Nephron progenitor cell (in vitro differentiated cells): ENCODE results near the gene ZMYND15.

Experiments
- DNase-seq: peaks from one replicate; pipeline ENCODE4 v3.0.0; 2021
- H3K27ac Mint-ChIP-seq: 2 replicates; pipeline ENCODE4 v1.8.0; 2021; ENCODE audit warnings: mild to moderate bottlenecking, moderate library complexity, mixed read lengths
- H3K27me3 Mint-ChIP-seq: 2 replicates; pipeline ENCODE4 v1.8.0; 2021; ENCODE audit warnings: mild to moderate bottlenecking, low read depth, mixed read lengths; ENCODE audit not compliant: poor library complexity
- H3K36me3 Mint-ChIP-seq: 2 replicates; pipeline ENCODE4 v1.8.0; 2021; ENCODE audit warnings: low read depth, mixed read lengths
- H3K4me1 Mint-ChIP-seq: 2 replicates; pipeline ENCODE4 v1.8.0; 2021; ENCODE audit warnings: mixed read lengths
- H3K4me3 Mint-ChIP-seq: 2 replicates; pipeline ENCODE4 v1.8.0; 2021; ENCODE audit warnings: mild to moderate bottlenecking, moderate library complexity, mixed read lengths
- H3K9me3 Mint-ChIP-seq: 2 replicates; pipeline ENCODE4 v1.8.0; 2021; ENCODE audit warnings: mild to moderate bottlenecking, moderate library complexity, mixed read lengths
- CTCF ChIP-seq: fragments of 200-600 bp; sonication (generic); IDR thresholded peaks from 2 replicates; pipeline ENCODE4 v1.5.0; 2021; ENCODE audit warnings: antibody characterized with exemption

ZMYND15 gene

DNA sequence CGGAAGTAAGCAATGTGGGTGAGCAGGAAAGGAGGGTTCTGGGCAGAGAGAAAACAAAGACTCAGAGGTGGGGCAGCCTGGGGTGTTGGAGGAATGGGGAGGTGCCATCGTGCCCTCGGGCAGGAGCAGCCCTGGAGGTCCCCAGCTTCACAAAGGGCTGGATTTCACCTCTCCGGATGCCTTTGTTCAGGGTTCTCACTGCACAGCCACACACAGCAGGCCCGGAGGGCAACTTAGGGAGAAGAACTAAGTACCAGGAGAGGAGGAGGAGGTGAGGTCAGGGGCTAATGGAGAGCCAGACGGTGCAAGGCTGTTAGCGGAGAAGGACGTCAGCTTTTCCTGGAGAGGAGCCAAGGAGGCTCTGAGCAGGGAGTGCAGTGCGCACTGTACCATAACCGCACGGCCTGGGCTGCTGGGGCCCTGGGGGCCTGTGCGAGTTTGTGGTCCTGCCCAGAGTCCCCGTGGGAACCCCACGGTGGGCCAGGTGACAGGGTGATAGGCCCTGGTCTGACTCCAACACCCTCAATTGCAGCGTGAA, 19.9 kb upstream of the ZMYND15 start:
- no peak for DNase-seq
- H3K4me1 Mint-ChIP-seq, result peaks cover 13% of the 10 kb centered on the region
- H3K4me3 Mint-ChIP-seq, result no peak overlapping the region
- peak overlapping the region; percentile 78 for H3K27ac Mint-ChIP-seq
- no peaks in the 10 kb centered on the region for H3K27me3 Mint-ChIP-seq
- H3K9me3 Mint-ChIP-seq, result no peaks in the 10 kb centered on the region
- no peak for TF ChIP-seq CTCF
- peaks cover 26% of the 10 kb centered on the region for H3K36me3 Mint-ChIP-seq

- Mint-ChIP-seq H3K4me1 (peaks cover 13% of the 10 kb centered on the region), H3K36me3 (peaks cover 26% of the 10 kb centered on the region), H3K27ac (peak overlapping the region; percentile 77), H3K27me3 (peaks cover 4% of the 10 kb centered on the region), H3K9me3 (peaks cover 3% of the 10 kb centered on the region), H3K4me3 (no peak overlapping the region)
- no peak for TF ChIP-seq CTCF
- no peak for DNase-seq
These were observed 18.8 kb upstream of the ZMYND15 start for GRCh38 chr17:4720787-4721186.

DNA sequence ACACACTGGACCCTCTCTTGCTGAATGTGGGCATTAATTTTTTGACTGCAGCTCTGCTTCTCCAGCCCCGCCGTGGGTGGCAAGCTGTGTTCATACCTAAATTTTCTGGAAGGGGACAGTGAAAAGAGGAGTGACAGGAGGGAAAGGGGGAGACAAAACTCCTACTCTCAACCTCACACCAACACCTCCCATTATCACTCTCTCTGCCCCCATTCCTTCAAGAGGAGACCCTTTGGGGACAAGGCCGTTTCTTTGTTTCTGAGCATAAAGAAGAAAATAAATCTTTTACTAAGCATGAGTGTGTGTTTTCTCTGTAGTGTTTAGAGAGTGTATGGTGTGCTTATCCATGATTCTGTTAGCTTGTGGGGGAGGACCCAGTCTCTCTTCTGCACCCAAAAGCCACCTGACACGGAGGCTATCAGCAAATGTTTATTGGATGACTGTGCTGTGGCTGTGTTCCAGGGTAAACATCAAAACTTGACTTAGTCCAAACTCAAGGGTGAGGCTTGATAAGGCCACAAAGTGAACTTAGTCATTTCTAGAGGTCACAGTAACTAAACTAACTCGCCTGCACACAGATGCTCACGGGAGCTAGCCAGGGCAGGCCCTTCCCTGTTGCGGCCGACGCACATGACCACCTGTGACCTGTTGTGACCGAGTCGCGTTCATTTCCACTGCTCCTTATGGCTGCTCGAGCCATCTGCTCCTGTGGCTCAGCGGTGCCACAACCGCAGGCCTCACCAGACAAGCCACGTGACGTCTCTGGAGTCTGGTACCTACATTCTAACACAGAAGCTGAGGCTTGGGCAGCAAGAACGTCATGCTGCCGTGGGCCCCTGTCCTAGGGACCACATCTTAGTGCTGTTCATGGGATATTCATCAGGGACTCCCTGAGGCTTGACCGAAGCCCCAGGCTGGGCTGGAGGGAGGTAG, 18.2 kb upstream of the ZMYND15 start:
- no peak overlapping the region for H3K4me3 Mint-ChIP-seq
- peaks cover 26% of the 10 kb centered on the region for H3K36me3 Mint-ChIP-seq
- no peak for TF ChIP-seq CTCF
- peaks cover 13% of the 10 kb centered on the region for H3K4me1 Mint-ChIP-seq
- peaks cover 5% of the 10 kb centered on the region for H3K9me3 Mint-ChIP-seq
- DNase-seq, result no peak
- peak overlapping the region; percentile 77 for H3K27ac Mint-ChIP-seq
- peaks cover 10% of the 10 kb centered on the region for H3K27me3 Mint-ChIP-seq

DNA sequence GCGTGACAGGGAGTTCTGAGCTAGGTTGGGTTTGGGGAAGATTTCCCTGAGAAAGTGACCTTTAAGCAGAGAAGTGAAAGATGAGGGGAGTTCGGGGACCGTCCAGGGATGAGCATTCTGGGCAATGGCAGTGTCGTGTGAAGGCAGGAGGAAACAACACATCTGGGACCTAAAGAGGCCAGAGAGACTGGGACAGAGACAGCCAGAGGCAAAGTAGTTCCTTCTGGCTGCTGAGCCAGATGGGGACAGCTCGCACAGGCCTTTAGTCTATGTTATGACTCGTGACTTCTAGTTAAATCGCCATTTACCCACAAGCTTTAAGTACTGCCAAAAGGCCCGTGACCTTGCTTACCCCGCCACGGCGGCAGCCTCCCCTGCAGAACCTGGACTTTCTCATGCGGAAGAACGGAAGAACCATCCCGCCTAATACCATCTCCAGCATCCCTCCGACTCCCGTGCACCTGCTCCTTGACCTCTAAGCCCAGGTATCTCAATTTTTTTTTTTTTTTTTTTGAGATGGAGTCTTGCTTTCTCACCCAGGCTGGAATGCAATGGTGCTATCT, 16.9 kb upstream of the ZMYND15 start:
- TF ChIP-seq CTCF, result no peak
- peak overlapping the region; percentile 68 for H3K27ac Mint-ChIP-seq
- peaks cover 17% of the 10 kb centered on the region for H3K36me3 Mint-ChIP-seq
- no peak for DNase-seq
- H3K9me3 Mint-ChIP-seq, result peaks cover 5% of the 10 kb centered on the region
- H3K4me3 Mint-ChIP-seq, result no peak overlapping the region
- peaks cover 16% of the 10 kb centered on the region for H3K4me1 Mint-ChIP-seq
- peaks cover 18% of the 10 kb centered on the region for H3K27me3 Mint-ChIP-seq

DNA sequence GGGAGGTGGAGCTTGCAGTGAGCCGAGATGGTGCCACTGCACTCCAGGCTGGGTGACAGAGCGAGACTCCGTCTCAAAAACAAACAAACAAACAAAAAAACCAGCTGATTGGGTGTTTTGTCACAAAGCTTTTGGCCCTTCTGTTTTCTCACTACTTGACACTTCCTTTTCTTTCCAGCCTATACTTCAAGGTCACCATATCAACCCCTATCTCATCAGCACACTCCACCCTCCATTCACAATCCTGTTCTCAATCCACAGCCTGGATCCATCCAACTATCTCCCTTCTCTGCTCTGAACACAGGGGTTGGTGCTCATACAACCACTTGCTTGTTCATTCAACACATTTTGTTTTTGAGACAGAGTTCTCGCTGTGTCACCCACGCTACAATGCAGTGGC, 15.0 kb upstream of the ZMYND15 start:
- Mint-ChIP-seq H3K9me3 (peaks cover 5% of the 10 kb centered on the region), H3K4me1 (peaks cover 15% of the 10 kb centered on the region), H3K4me3 (no peak overlapping the region), H3K27me3 (peaks cover 26% of the 10 kb centered on the region), H3K27ac (no peak overlapping the region), H3K36me3 (peaks cover 3% of the 10 kb centered on the region)
- no peak for DNase-seq
- TF ChIP-seq CTCF, result no peak
